HG03571 (cell line): ENCODE results near the gene MTCL1.

ENCODE experiments used
- ATAC-seq: cut with Tn5 transposase; IDR thresholded peaks from one replicate; pipeline ENCODE4 v1.9.1; 2021; ENCODE audit not compliant: unreplicated experiment

MTCL1 gene

GRCh38 chr18:8856212-8856611 lies 150.9 kb downstream of the MTCL1 start:
- no peak for ATAC-seq

- ATAC-seq = no peak
Observed at GRCh38 chr18:8856769-8857393, 151.5 kb downstream of the MTCL1 start.

GRCh38 chr18:8857806-8858205 lies 152.4 kb downstream of the MTCL1 start:
- ATAC-seq = no peak

- no peak for ATAC-seq
Observed at GRCh38 chr18:8858888-8859511, 153.6 kb downstream of the MTCL1 start.

GRCh38 chr18:8860845-8861642 lies 155.7 kb downstream of the MTCL1 start:
- ATAC-seq = no peak

- no peak for ATAC-seq
Observed at GRCh38 chr18:8863427-8863826, 158.1 kb downstream of the MTCL1 start.

GRCh38 chr18:8865934-8866333 lies 160.6 kb downstream of the MTCL1 start:
- no peak for ATAC-seq

GRCh38 chr18:8866679-8867078 lies 161.3 kb downstream of the MTCL1 start:
- ATAC-seq = no peak

GRCh38 chr18:8868276-8868675 lies 162.9 kb downstream of the MTCL1 start:
- ATAC-seq = no peak

GRCh38 chr18:8868779-8869415 lies 163.5 kb downstream of the MTCL1 start:
- ATAC-seq = no peak

GRCh38 chr18:8869696-8870095 lies 164.3 kb downstream of the MTCL1 start:
- no peak for ATAC-seq

- no peak for ATAC-seq
Observed at GRCh38 chr18:8870528-8870927, 165.2 kb downstream of the MTCL1 start.

GRCh38 chr18:8871489-8871888 lies 166.1 kb downstream of the MTCL1 start:
- ATAC-seq = no peak

GRCh38 chr18:8874872-8875271 lies 169.5 kb downstream of the MTCL1 start:
- no peak for ATAC-seq

GRCh38 chr18:8876887-8877286 lies 171.5 kb downstream of the MTCL1 start:
- ATAC-seq = no peak

- no peak for ATAC-seq
Observed at GRCh38 chr18:8881103-8881502, 175.7 kb downstream of the MTCL1 start.
